GM19238 (cell line): ENCODE data around the gene ALKBH6.
"Not testable (repeated sequence)": the region's sequence is repeated elsewhere in the genome, so short reads cannot be mapped to it uniquely, and the experiment has no call there.

Source experiments
- DNase-seq: peaks from one replicate; pipeline ENCODE4 v3.0.0; 2011; ENCODE audit warnings: low spot score; ENCODE audit not compliant: insufficient read length

ALKBH6 gene

GRCh38 chr19:36014012-36014924 lies at the start of gene ALKBH6:
Gene ALKBH6 (minus strand): TSS chr19:36014213. CDS start chr19:36013397, 816 bp downstream.
- DNase-seq, result peak; percentile 100

GRCh38 chr19:36061367-36061766 lies 47.4 kb upstream of the ALKBH6 start:
- DNase-seq, result no peak

GRCh38 chr19:36060430-36060829 lies 46.4 kb upstream of the ALKBH6 start:
- DNase-seq, result no peak

- DNase-seq, result no peak
Measured at GRCh38 chr19:36059180-36059910, 45.3 kb upstream of the ALKBH6 start.

- no peak for DNase-seq
Measured at GRCh38 chr19:36058481-36059179, 44.6 kb upstream of the ALKBH6 start.

GRCh38 chr19:36054733-36055686 lies 41.0 kb upstream of the ALKBH6 start, which contains the start of gene WDR62:
Gene WDR62 (plus strand): TSS chr19:36054897. CDS start chr19:36054972, 75 bp downstream.
- peak; percentile 95 for DNase-seq

GRCh38 chr19:36054119-36054732 lies 40.2 kb upstream of the ALKBH6 start, which contains the start of gene THAP8:
Gene THAP8 (minus strand): TSS chr19:36054285. CDS start chr19:36054217, 68 bp downstream.
- peak; percentile 98 for DNase-seq

- no peak for DNase-seq
Measured at GRCh38 chr19:36051637-36052036, 37.6 kb upstream of the ALKBH6 start.

GRCh38 chr19:36051236-36051635 lies 37.2 kb upstream of the ALKBH6 start:
- DNase-seq, result no peak

- no peak for DNase-seq
Measured at GRCh38 chr19:36049080-36049698, 35.2 kb upstream of the ALKBH6 start.

GRCh38 chr19:36047835-36048234 lies 33.8 kb upstream of the ALKBH6 start:
- DNase-seq, result no peak

GRCh38 chr19:36046443-36047050 lies 32.5 kb upstream of the ALKBH6 start:
- DNase-seq, result no peak

GRCh38 chr19:36043952-36044351 lies 29.9 kb upstream of the ALKBH6 start:
- no peak for DNase-seq

GRCh38 chr19:36041831-36042230 lies 27.8 kb upstream of the ALKBH6 start:
- DNase-seq, result no peak

- not testable (repeated sequence) for DNase-seq
Measured at GRCh38 chr19:36041092-36041491, 27.1 kb upstream of the ALKBH6 start.

- no peak for DNase-seq
Measured at GRCh38 chr19:36040495-36040894, 26.5 kb upstream of the ALKBH6 start.

GRCh38 chr19:36032251-36033104 lies 18.5 kb upstream of the ALKBH6 start, which contains the start of gene CLIP3:
Gene CLIP3 (minus strand): TSS chr19:36032873. CDS start chr19:36032357, 516 bp downstream.
- DNase-seq, result peak; percentile 82

GRCh38 chr19:36031308-36031707 lies 17.3 kb upstream of the ALKBH6 start:
- DNase-seq, result no peak
